ENCODE measurements around the gene FCGR3A. TPM values are rescaled to one million over a fixed set of nuclear protein-coding genes. Genes with fewer than 3 reads are reported as not detected.
"Not testable (repeated sequence)": the region's sequence is repeated elsewhere in the genome, so short reads cannot be mapped to it uniquely, and the experiment has no call there.

Gene FCGR3A
- total RNA-seq, 4 donors from 2014 or later, result 2.2 to 16.2 (median 6.7) TPM

GRCh38 chr1:161579856-161580507 lies 30.4 kb upstream of the FCGR3A start:
- H3K9me3 ChIP-seq; intact Hi-C loops (cut with DNase I; ENCODE audit: low total_unique reads); H3K4me1 ChIP-seq; H3K36me3 ChIP-seq; H3K27ac ChIP-seq; H3K4me3 ChIP-seq; H3K27me3 ChIP-seq; DNase-seq: not testable (repeated sequence)

- H3K27ac ChIP-seq; H3K4me1 ChIP-seq; intact Hi-C loops (cut with DNase I; ENCODE audit: low total_unique reads); H3K9me3 ChIP-seq; H3K27me3 ChIP-seq; H3K36me3 ChIP-seq; H3K4me3 ChIP-seq; DNase-seq: not testable (repeated sequence)
Measured at GRCh38 chr1:161576676-161577075, 27.1 kb upstream of the FCGR3A start.

DNA sequence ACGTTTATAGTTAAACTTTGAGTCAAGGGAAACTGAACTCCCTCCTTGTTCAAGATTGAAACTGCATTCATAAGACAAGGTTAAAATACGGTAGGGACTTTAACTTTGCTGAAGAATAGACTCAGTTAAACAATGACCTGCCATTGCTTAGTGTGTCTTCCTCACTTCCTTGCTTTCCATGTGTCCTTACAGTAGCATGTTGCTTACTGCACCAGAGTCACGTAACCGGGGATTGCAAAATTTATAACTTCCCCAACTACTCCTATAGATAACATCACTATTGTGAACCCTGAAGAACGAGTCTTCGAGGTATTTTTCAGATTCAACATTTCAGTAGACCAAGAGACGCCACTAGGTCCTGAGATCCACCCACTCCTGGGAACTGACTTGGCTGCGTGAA lies 22.1 kb upstream of the FCGR3A start:
- intact Hi-C loops (cut with DNase I; ENCODE audit: low total_unique reads); H3K9me3 ChIP-seq: not testable (repeated sequence)

GRCh38 chr1:161566602-161566960 lies 17.0 kb upstream of the FCGR3A start:
- DNase-seq; H3K4me3 ChIP-seq; H3K27ac ChIP-seq; H3K9me3 ChIP-seq; H3K27me3 ChIP-seq; intact Hi-C loops (cut with DNase I; ENCODE audit: low total_unique reads); H3K4me1 ChIP-seq; H3K36me3 ChIP-seq: not testable (repeated sequence)

More for the DNA sequence above, 22.1 kb upstream of the FCGR3A start:
- not testable (repeated sequence) for H3K27me3 ChIP-seq, DNase-seq, H3K4me3 ChIP-seq, H3K4me1 ChIP-seq, H3K36me3 ChIP-seq, H3K27ac ChIP-seq

GRCh38 chr1:161563522-161563921 lies 13.9 kb upstream of the FCGR3A start:
- DNase-seq; H3K27ac ChIP-seq; H3K4me3 ChIP-seq; H3K9me3 ChIP-seq; H3K27me3 ChIP-seq; intact Hi-C loops (cut with DNase I; ENCODE audit: low total_unique reads); H3K36me3 ChIP-seq; H3K4me1 ChIP-seq: not testable (repeated sequence)

GRCh38 chr1:161562441-161562840 lies 12.8 kb upstream of the FCGR3A start:
- H3K36me3 ChIP-seq; intact Hi-C loops (cut with DNase I; ENCODE audit: low total_unique reads); H3K27ac ChIP-seq; H3K9me3 ChIP-seq; H3K27me3 ChIP-seq; H3K4me3 ChIP-seq; H3K4me1 ChIP-seq; DNase-seq: not testable (repeated sequence)

DNA sequence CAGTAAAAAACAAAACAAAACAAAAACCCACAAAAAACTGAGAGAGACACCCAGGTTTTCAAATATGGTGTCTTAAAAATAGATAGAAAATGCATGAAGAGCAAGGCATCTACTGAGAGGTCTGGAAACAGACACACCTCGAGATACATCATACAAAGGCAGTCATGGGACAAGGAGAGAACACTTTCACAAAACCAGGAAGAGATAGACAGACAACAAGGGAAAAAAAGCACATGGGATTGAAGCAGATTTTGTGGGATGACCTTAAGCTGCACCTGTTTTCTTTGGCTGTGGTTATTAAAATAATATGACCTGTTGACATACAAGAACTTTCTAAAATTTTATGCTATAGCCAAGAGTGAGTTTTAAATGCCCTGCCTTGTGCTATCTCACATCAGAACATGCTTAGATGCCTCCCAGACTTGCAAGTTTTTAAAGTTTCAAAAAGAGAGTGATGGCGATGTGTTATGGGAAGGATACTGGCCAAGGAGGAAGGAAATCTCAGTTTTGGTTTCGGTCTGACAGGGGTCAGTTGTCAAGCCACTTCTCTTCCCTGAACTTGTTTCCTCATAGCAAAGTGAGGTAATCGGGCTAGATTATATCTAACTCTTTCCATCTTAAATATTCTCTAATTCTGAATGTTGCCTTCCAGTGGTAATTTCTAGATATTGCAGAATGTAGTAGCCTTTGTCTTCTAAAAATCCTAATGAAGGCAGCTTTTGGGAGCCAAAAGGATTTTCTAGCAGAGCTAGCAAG lies 11.5 kb upstream of the FCGR3A start:
- H3K4me3 ChIP-seq; H3K9me3 ChIP-seq; H3K27me3 ChIP-seq; H3K27ac ChIP-seq; H3K4me1 ChIP-seq; H3K36me3 ChIP-seq; intact Hi-C loops (cut with DNase I; ENCODE audit: low total_unique reads); DNase-seq: not testable (repeated sequence)

DNA sequence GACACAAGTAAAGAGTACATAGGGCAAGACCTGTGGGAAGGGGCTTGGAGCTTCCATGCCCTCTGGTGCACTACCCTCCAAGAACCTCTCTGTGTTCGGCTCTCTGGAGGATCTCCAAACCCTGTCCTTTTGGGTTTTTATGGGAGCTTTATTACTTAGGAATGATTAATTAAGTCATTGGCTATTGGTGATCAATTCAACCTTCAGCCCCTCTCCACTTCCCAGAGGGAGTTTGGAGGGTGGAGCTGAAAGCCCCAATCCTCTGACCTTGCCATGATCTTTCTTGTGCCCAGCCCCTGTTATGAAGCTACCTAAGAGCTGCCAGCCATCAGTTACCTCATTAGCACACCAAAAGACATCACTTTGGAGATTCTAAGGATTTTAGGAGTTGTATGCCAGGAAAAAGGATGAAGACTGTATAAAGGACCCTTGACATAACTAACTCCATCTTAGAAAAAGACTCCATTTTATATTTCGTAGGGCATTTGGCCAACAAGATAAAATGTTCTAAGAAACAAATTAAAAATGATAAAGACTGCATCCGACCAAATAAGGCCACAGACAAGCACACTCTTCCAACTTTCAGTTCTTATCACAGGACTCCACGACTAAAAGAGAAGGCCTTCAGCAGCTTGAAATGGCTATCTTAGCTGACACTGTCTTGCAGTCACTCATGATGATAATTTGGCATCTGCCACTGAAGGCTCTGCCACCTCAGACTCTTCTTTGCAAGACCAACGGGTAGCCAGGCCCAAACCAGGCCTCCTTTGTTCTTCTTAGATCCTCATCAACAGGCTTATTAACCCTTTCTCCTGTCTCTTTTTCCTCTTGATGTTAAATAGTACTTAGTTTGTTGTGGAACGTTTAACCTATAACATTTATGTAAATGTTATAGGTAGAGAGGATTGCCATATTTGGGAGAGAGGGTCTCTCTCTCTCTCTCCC lies 8.2 kb upstream of the FCGR3A start:
- DNase-seq; intact Hi-C loops (cut with DNase I; ENCODE audit: low total_unique reads); H3K9me3 ChIP-seq; H3K4me3 ChIP-seq; H3K27ac ChIP-seq; H3K36me3 ChIP-seq; H3K4me1 ChIP-seq; H3K27me3 ChIP-seq: not testable (repeated sequence)

DNA sequence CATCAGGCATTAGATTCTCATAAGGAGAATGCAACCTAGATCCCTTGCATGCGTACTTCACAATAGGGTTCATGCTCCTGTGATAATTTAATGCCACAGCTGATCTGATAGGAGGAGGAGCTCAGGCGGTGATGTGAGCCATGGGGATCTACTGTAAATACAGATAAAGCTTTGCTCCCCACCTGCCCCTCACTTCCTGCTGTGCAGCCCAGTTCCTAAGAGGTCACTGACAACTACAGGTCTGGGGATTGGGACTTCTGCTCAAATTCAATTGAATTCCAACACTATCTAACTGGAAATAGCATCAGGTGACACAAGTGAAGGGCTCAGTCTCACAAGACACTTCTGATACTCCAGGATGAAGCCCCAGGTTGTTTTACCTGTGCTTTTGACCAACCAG lies 7.4 kb upstream of the FCGR3A start:
- H3K27ac ChIP-seq; H3K36me3 ChIP-seq; H3K4me3 ChIP-seq; H3K9me3 ChIP-seq; H3K27me3 ChIP-seq; H3K4me1 ChIP-seq; DNase-seq; intact Hi-C loops (cut with DNase I; ENCODE audit: low total_unique reads): not testable (repeated sequence)

- H3K4me3 ChIP-seq; intact Hi-C loops (cut with DNase I; ENCODE audit: low total_unique reads); DNase-seq; H3K9me3 ChIP-seq; H3K27ac ChIP-seq; H3K36me3 ChIP-seq; H3K27me3 ChIP-seq; H3K4me1 ChIP-seq: not testable (repeated sequence)
Measured at GRCh38 chr1:161556143-161556542, 6.5 kb upstream of the FCGR3A start.

DNA sequence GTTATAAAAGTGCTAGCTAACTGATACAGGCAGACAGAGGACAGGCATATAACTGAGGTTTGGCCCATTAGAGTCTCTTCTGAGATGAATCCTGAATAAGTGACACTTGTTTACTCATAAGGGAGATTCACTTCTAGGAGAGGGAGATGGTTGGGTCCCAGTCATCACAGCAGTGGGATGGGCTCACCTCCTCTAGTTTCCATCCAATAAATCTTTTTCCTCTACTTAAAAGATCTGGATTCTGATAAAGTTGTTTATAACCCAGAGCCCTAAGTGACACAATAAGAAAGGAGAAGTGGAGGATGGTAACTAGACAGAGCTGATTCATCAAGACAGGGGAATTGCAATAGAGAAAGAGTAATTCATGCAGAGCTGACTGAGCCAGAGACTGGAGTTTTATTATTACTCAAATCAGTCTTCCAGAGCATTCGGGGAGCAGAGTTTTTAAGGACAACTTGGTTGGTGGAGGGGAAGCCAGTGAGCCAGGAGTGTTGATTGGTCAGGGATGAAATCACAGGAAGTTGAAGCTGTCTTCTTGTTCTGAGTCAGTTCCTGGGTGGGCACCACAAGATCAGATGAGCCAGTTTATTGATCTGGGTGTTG lies 5.3 kb upstream of the FCGR3A start:
- intact Hi-C loops (cut with DNase I; ENCODE audit: low total_unique reads), result not testable (repeated sequence)

GRCh38 chr1:161554340-161554739 lies 4.7 kb upstream of the FCGR3A start:
- H3K4me1 ChIP-seq; intact Hi-C loops (cut with DNase I; ENCODE audit: low total_unique reads); H3K27ac ChIP-seq; H3K36me3 ChIP-seq; H3K9me3 ChIP-seq; DNase-seq; H3K4me3 ChIP-seq; H3K27me3 ChIP-seq: not testable (repeated sequence)

More for the DNA sequence above, 5.3 kb upstream of the FCGR3A start:
- not testable (repeated sequence) for H3K4me1 ChIP-seq, H3K4me3 ChIP-seq, H3K36me3 ChIP-seq, DNase-seq, H3K9me3 ChIP-seq, H3K27ac ChIP-seq, H3K27me3 ChIP-seq

DNA sequence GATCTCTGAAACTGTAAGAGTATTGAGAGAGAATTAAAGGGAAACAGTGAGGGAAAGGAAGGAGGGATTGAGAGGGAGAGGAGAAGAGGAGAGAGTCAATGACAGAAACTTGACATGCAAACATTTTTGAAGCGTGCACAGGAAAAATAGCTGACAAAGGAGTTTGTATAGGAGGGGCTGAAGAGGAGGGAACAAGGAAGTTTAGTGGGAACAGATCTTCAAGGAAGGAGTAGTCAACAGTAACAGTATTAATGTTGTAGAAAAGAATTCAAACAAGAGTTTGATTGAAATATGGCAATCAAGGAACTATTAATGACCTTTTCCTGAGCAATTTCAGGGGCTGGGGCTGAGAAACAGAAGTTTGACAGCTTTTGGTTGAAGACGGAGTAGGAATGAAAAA lies 4.0 kb upstream of the FCGR3A start:
- H3K27ac ChIP-seq; H3K4me3 ChIP-seq; intact Hi-C loops (cut with DNase I; ENCODE audit: low total_unique reads); DNase-seq; H3K36me3 ChIP-seq; H3K27me3 ChIP-seq; H3K4me1 ChIP-seq; H3K9me3 ChIP-seq: not testable (repeated sequence)
